Measurements from ENCODE around the gene SHOC2. TPM values are rescaled to one million over a fixed set of nuclear protein-coding genes. Genes with fewer than 3 reads are reported as not detected.

SHOC2 gene
- total and polyA plus RNA-seq, 9 donors, result 23.6 to 32.0 (median 28.3) TPM

GRCh38 chr10:110944792-110945396 is 25.5 kb downstream of the SHOC2 start:
- Histone ChIP-seq H3K4me3 (ENCODE audit: low read length) (no peak overlapping the region), H3K27me3 (ENCODE audit: control insufficient read depth, insufficient read depth, low read length) (no peaks in the 10 kb centered on the region), H3K9me3 (replicated peaks; ENCODE audit: control insufficient read depth, low read depth, low read length) (peaks cover 2% of the 10 kb centered on the region), H3K27ac (ENCODE audit: low read length) (no peak overlapping the region), H3K36me3 (ENCODE audit: control insufficient read depth, insufficient read depth, low read length) (peaks cover 6% of the 10 kb centered on the region), H3K4me1 (ENCODE audit: control insufficient read depth, insufficient read depth, low read length) (no peaks in the 10 kb centered on the region)
- 71% methylated on average over 4 of the region's 5 CpGs for WGBS (ENCODE audit: insufficient coverage)
- peak; percentile 25 for DNase-seq

DNA sequence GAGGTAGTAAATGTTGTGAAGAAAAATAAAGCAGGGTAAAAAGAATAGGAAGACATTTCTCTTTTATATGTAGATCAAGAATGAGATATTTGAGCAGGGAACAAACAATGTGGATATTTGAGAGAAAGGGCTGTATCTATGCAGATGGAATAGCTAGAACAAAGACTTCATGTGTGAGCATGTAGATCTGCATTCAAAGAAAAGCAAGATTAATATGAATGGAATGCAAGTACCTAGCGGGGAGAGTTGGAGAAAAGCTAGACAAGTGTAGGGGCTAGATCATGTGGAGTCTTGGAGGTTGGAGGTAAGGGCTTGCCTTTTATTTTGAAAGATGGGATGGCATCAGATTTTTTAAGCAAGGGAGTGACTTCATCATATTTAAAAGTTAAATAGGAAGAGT is 27.1 kb downstream of the SHOC2 start:
- H3K27me3 ChIP-seq (ENCODE audit: control insufficient read depth, insufficient read depth, low read length), result no peaks in the 10 kb centered on the region
- H3K4me1 ChIP-seq (ENCODE audit: control insufficient read depth, insufficient read depth, low read length), result no peaks in the 10 kb centered on the region
- 100% methylated on average over 1 of the region's 1 CpG for WGBS (ENCODE audit: insufficient coverage)
- H3K4me3 ChIP-seq (ENCODE audit: low read length), result no peak overlapping the region
- peaks cover 2% of the 10 kb centered on the region for H3K9me3 ChIP-seq (replicated peaks; ENCODE audit: control insufficient read depth, low read depth, low read length)
- no peak overlapping the region for H3K27ac ChIP-seq (ENCODE audit: low read length)
- H3K36me3 ChIP-seq (ENCODE audit: control insufficient read depth, insufficient read depth, low read length), result peaks cover 6% of the 10 kb centered on the region
- DNase-seq, result no peak

GRCh38 chr10:110947061-110947595 is 27.7 kb downstream of the SHOC2 start:
- DNase-seq, result no peak
- Histone ChIP-seq H3K36me3 (ENCODE audit: control insufficient read depth, insufficient read depth, low read length) (peaks cover 6% of the 10 kb centered on the region), H3K9me3 (replicated peaks; ENCODE audit: control insufficient read depth, low read depth, low read length) (peaks cover 2% of the 10 kb centered on the region), H3K4me3 (ENCODE audit: low read length) (no peak overlapping the region), H3K4me1 (ENCODE audit: control insufficient read depth, insufficient read depth, low read length) (no peaks in the 10 kb centered on the region), H3K27me3 (ENCODE audit: control insufficient read depth, insufficient read depth, low read length) (no peaks in the 10 kb centered on the region), H3K27ac (ENCODE audit: low read length) (no peak overlapping the region)
- 100% methylated on average over 1 of the region's 4 CpGs for WGBS (ENCODE audit: insufficient coverage)

DNA sequence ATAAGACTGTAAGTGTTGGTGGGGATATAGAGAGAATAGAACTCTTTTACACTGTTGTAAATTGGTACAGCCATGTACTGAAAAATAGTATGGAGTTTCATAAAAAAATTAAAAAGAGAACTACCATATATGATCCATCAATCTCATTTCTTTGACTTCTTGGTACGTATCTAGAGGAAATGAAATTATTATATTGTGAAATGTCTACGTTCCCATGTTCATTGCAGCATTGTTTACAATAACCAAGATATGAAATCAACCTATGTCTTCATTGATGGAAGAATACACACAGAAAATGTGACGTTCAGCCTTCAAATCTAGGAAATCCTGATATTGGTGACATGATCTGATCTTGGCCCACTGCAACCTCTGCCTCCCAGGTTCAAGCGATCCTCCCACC is 32.0 kb downstream of the SHOC2 start:
- no peak overlapping the region for H3K4me3 ChIP-seq (ENCODE audit: low read length)
- no peaks in the 10 kb centered on the region for H3K27me3 ChIP-seq (ENCODE audit: control insufficient read depth, insufficient read depth, low read length)
- H3K27ac ChIP-seq (ENCODE audit: low read length), result no peak overlapping the region
- WGBS (ENCODE audit: insufficient coverage), result 83% methylated on average over 1 of the region's 4 CpGs
- H3K36me3 ChIP-seq (ENCODE audit: control insufficient read depth, insufficient read depth, low read length), result peaks cover 3% of the 10 kb centered on the region
- H3K9me3 ChIP-seq (replicated peaks; ENCODE audit: control insufficient read depth, low read depth, low read length), result no peaks in the 10 kb centered on the region
- no peaks in the 10 kb centered on the region for H3K4me1 ChIP-seq (ENCODE audit: control insufficient read depth, insufficient read depth, low read length)
- no peak for DNase-seq

- no peaks in the 10 kb centered on the region for H3K27me3 ChIP-seq (ENCODE audit: control insufficient read depth, insufficient read depth, low read length)
- H3K4me1 ChIP-seq (ENCODE audit: control insufficient read depth, insufficient read depth, low read length), result no peaks in the 10 kb centered on the region
- H3K27ac ChIP-seq (ENCODE audit: low read length), result no peak overlapping the region
- no peaks in the 10 kb centered on the region for H3K9me3 ChIP-seq (replicated peaks; ENCODE audit: control insufficient read depth, low read depth, low read length)
- no peak for DNase-seq
- WGBS (ENCODE audit: insufficient coverage), result no CpG with 5 or more reads among the region's 1 CpG
- H3K4me3 ChIP-seq (ENCODE audit: low read length), result no peak overlapping the region
- no peaks in the 10 kb centered on the region for H3K36me3 ChIP-seq (ENCODE audit: control insufficient read depth, insufficient read depth, low read length)
Observed at GRCh38 chr10:110957606-110958005, 38.2 kb downstream of the SHOC2 start.

DNA sequence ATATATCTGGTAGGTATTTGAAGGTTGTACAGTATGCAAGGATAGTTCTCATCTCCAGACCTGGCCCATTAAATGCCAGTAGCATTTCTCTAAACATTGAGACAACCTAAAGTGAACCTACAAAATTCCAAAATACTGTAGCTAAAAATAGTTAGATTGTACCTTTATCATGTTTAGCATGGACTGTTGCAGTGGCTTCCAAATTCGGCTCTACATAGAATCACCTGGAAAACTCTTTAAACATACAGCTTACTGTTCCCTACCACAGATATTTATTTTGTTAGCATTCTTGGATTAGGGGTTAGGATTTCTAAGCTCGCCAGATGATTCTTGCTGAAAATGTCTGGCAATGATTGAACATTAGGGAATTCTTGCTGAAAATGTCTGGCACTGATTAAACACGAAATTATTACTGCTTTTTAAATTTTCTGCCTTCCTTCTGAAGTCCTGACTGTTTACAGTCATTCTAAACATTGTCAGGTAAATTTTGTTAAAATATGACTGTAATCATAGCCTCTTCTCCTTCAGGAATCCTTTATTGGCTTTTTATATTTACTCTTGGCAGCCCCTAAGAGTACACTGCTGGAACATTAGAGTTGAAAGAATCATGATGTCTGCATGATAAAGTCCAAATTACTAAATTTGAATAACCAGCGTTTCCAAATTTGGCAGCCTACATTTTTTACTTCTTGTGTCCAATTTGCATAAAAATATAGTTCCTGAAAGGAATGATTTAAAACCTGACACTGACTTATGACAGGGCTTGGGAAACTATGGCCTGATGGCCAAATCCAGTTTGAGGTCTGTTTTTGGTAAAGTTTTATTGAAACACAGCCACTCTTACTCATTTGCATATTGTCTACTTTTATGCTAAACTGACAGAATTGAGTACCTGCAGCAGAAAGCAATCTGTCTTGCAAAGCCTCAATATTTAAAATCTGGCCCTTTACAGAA is 40.3 kb downstream of the SHOC2 start:
- H3K4me1 ChIP-seq (ENCODE audit: control insufficient read depth, insufficient read depth, low read length), result no peaks in the 10 kb centered on the region
- no CpG with 5 or more reads among the region's 4 CpGs for WGBS (ENCODE audit: insufficient coverage)

GRCh38 chr10:110960333-110960712 is 40.9 kb downstream of the SHOC2 start:
- WGBS (ENCODE audit: insufficient coverage), result no CpG with 5 or more reads among the region's 1 CpG
- Histone ChIP-seq H3K4me1 (ENCODE audit: control insufficient read depth, insufficient read depth, low read length) (no peaks in the 10 kb centered on the region), H3K27ac (ENCODE audit: low read length) (no peak overlapping the region), H3K9me3 (replicated peaks; ENCODE audit: control insufficient read depth, low read depth, low read length) (no peaks in the 10 kb centered on the region), H3K27me3 (ENCODE audit: control insufficient read depth, insufficient read depth, low read length) (no peaks in the 10 kb centered on the region), H3K36me3 (ENCODE audit: control insufficient read depth, insufficient read depth, low read length) (no peaks in the 10 kb centered on the region), H3K4me3 (ENCODE audit: low read length) (no peak overlapping the region)
- no peak for DNase-seq

More for the DNA sequence above, 40.3 kb downstream of the SHOC2 start:
- Histone ChIP-seq H3K4me3 (ENCODE audit: low read length) (no peak overlapping the region), H3K27me3 (ENCODE audit: control insufficient read depth, insufficient read depth, low read length) (no peaks in the 10 kb centered on the region), H3K27ac (ENCODE audit: low read length) (no peak overlapping the region), H3K36me3 (ENCODE audit: control insufficient read depth, insufficient read depth, low read length) (no peaks in the 10 kb centered on the region), H3K9me3 (replicated peaks; ENCODE audit: control insufficient read depth, low read depth, low read length) (no peaks in the 10 kb centered on the region)
- peak; percentile 56 for DNase-seq

DNA sequence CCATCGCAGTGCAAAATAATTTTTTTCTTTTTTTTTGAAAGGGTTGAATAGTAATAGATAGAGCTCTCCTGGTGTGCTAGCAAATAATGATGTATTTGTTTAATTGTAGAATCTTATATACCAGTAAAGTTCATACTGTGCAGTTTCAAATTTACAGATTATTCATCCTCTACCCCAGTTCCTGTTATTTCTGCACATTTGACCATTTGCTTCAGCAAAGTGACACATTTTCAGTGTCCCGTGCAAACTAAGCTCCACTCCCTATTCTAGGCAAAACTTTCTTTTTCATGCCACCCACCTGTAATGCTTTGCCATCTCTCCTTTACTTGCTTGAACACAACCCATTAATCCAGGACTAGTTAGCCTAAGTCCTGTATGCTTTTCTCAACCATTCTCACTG is 43.0 kb downstream of the SHOC2 start:
- H3K27ac ChIP-seq (ENCODE audit: low read length), result no peak overlapping the region
- WGBS (ENCODE audit: insufficient coverage), result 85% methylated on average over 1 of the region's 2 CpGs
- no peaks in the 10 kb centered on the region for H3K27me3 ChIP-seq (ENCODE audit: control insufficient read depth, insufficient read depth, low read length)
- H3K9me3 ChIP-seq (replicated peaks; ENCODE audit: control insufficient read depth, low read depth, low read length), result no peaks in the 10 kb centered on the region
- no peak overlapping the region for H3K4me3 ChIP-seq (ENCODE audit: low read length)
- no peaks in the 10 kb centered on the region for H3K36me3 ChIP-seq (ENCODE audit: control insufficient read depth, insufficient read depth, low read length)
- no peak for DNase-seq
- no peaks in the 10 kb centered on the region for H3K4me1 ChIP-seq (ENCODE audit: control insufficient read depth, insufficient read depth, low read length)

GRCh38 chr10:110963162-110963561 is 43.8 kb downstream of the SHOC2 start:
- H3K27me3 ChIP-seq (ENCODE audit: control insufficient read depth, insufficient read depth, low read length), result no peaks in the 10 kb centered on the region
- H3K4me1 ChIP-seq (ENCODE audit: control insufficient read depth, insufficient read depth, low read length), result no peaks in the 10 kb centered on the region
- no peak for DNase-seq
- H3K4me3 ChIP-seq (ENCODE audit: low read length), result no peak overlapping the region
- no peaks in the 10 kb centered on the region for H3K36me3 ChIP-seq (ENCODE audit: control insufficient read depth, insufficient read depth, low read length)
- no peak overlapping the region for H3K27ac ChIP-seq (ENCODE audit: low read length)
- 100% methylated on average over 1 of the region's 2 CpGs for WGBS (ENCODE audit: insufficient coverage)
- no peaks in the 10 kb centered on the region for H3K9me3 ChIP-seq (replicated peaks; ENCODE audit: control insufficient read depth, low read depth, low read length)

GRCh38 chr10:110964681-110965080 is 45.3 kb downstream of the SHOC2 start:
- DNase-seq, result no peak
- no peak overlapping the region for H3K4me3 ChIP-seq (ENCODE audit: low read length)
- no peak overlapping the region for H3K27ac ChIP-seq (ENCODE audit: low read length)
- H3K4me1 ChIP-seq (ENCODE audit: control insufficient read depth, insufficient read depth, low read length), result no peaks in the 10 kb centered on the region
- no CpG with 5 or more reads among the region's 5 CpGs for WGBS (ENCODE audit: insufficient coverage)
- no peaks in the 10 kb centered on the region for H3K9me3 ChIP-seq (replicated peaks; ENCODE audit: control insufficient read depth, low read depth, low read length)
- no peaks in the 10 kb centered on the region for H3K27me3 ChIP-seq (ENCODE audit: control insufficient read depth, insufficient read depth, low read length)
- no peaks in the 10 kb centered on the region for H3K36me3 ChIP-seq (ENCODE audit: control insufficient read depth, insufficient read depth, low read length)

Measured in muscle of leg (tissue), 11 donors.